ENCODE data around the gene FOXP1. TPM values are rescaled to one million over a fixed set of nuclear protein-coding genes. Genes with fewer than 3 reads are reported as not detected.
A peak's percentile ranks its signal among the peaks of the same experiment; 100 is the strongest.

Gene FOXP1
- total RNA-seq, 1 donor from 2014 or later = 110 TPM

- DNase-seq = no peak
- peaks cover 7% of the 10 kb centered on the region for H3K27me3 Mint-ChIP-seq
- H3K27ac Mint-ChIP-seq = no peak overlapping the region
- H3K9me3 Mint-ChIP-seq = peaks cover 11% of the 10 kb centered on the region
- H3K4me3 Mint-ChIP-seq = no peak overlapping the region
- H3K4me1 Mint-ChIP-seq = peaks cover 2% of the 10 kb centered on the region
- intact Hi-C loops (cut with micrococcal nuclease) = no loop called here
- peaks cover 2% of the 10 kb centered on the region for H3K36me3 Mint-ChIP-seq (ENCODE audit: low read depth)
Measured at GRCh38 chr3:71601811-71602210, 18.3 kb upstream of the FOXP1 start.

- Mint-ChIP-seq H3K4me3 (no peak overlapping the region), H3K4me1 (peaks cover 2% of the 10 kb centered on the region), H3K27ac (no peak overlapping the region), H3K36me3 (ENCODE audit: low read depth) (no peaks in the 10 kb centered on the region), H3K27me3 (peaks cover 1% of the 10 kb centered on the region), H3K9me3 (peaks cover under 1% of the 10 kb centered on the region)
- no peak for DNase-seq
- intact Hi-C loops (cut with micrococcal nuclease) = no loop called here
Measured at GRCh38 chr3:71600646-71601288, 17.2 kb upstream of the FOXP1 start.

GRCh38 chr3:71599416-71599815 lies 15.9 kb upstream of the FOXP1 start:
- H3K36me3 Mint-ChIP-seq (ENCODE audit: low read depth) = no peaks in the 10 kb centered on the region
- peaks cover 2% of the 10 kb centered on the region for H3K4me1 Mint-ChIP-seq
- H3K4me3 Mint-ChIP-seq = no peak overlapping the region
- no peaks in the 10 kb centered on the region for H3K9me3 Mint-ChIP-seq
- intact Hi-C loops (cut with micrococcal nuclease) = no loop called here
- H3K27me3 Mint-ChIP-seq = peaks cover 1% of the 10 kb centered on the region
- H3K27ac Mint-ChIP-seq = no peak overlapping the region
- DNase-seq = no peak

- H3K4me3 Mint-ChIP-seq = no peak overlapping the region
- peaks cover 2% of the 10 kb centered on the region for H3K4me1 Mint-ChIP-seq
- no peak overlapping the region for H3K27ac Mint-ChIP-seq
- DNase-seq = no peak
- no peaks in the 10 kb centered on the region for H3K9me3 Mint-ChIP-seq
- no peaks in the 10 kb centered on the region for H3K27me3 Mint-ChIP-seq
- intact Hi-C loops (cut with micrococcal nuclease) = no loop called here
- no peaks in the 10 kb centered on the region for H3K36me3 Mint-ChIP-seq (ENCODE audit: low read depth)
Measured at GRCh38 chr3:71598292-71598691, 14.8 kb upstream of the FOXP1 start.

GRCh38 chr3:71597286-71597685 lies 13.8 kb upstream of the FOXP1 start:
- H3K27ac Mint-ChIP-seq = no peak overlapping the region
- no peaks in the 10 kb centered on the region for H3K36me3 Mint-ChIP-seq (ENCODE audit: low read depth)
- DNase-seq = no peak
- no peaks in the 10 kb centered on the region for H3K9me3 Mint-ChIP-seq
- no peaks in the 10 kb centered on the region for H3K27me3 Mint-ChIP-seq
- intact Hi-C loops (cut with micrococcal nuclease) = no loop called here
- no peak overlapping the region for H3K4me3 Mint-ChIP-seq
- peaks cover 2% of the 10 kb centered on the region for H3K4me1 Mint-ChIP-seq

GRCh38 chr3:71593106-71593505 lies 9.6 kb upstream of the FOXP1 start:
- H3K9me3 Mint-ChIP-seq = no peaks in the 10 kb centered on the region
- intact Hi-C loops (cut with micrococcal nuclease) = no loop called here
- no peak overlapping the region for H3K27ac Mint-ChIP-seq
- H3K4me3 Mint-ChIP-seq = no peak overlapping the region
- no peaks in the 10 kb centered on the region for H3K27me3 Mint-ChIP-seq
- peaks cover under 1% of the 10 kb centered on the region for H3K4me1 Mint-ChIP-seq
- peaks cover 2% of the 10 kb centered on the region for H3K36me3 Mint-ChIP-seq (ENCODE audit: low read depth)
- DNase-seq = no peak

- Mint-ChIP-seq H3K4me3 (no peak overlapping the region), H3K27ac (no peak overlapping the region), H3K9me3 (no peaks in the 10 kb centered on the region), H3K36me3 (ENCODE audit: low read depth) (peaks cover 2% of the 10 kb centered on the region), H3K27me3 (no peaks in the 10 kb centered on the region), H3K4me1 (peaks cover 7% of the 10 kb centered on the region)
- DNase-seq = no peak
- intact Hi-C loops (cut with micrococcal nuclease) = no loop called here
Measured at GRCh38 chr3:71591101-71591500, 7.6 kb upstream of the FOXP1 start.

GRCh38 chr3:71589132-71589531 lies 5.6 kb upstream of the FOXP1 start:
- no peak overlapping the region for H3K27ac Mint-ChIP-seq
- H3K9me3 Mint-ChIP-seq = no peaks in the 10 kb centered on the region
- peaks cover 2% of the 10 kb centered on the region for H3K36me3 Mint-ChIP-seq (ENCODE audit: low read depth)
- no peak for DNase-seq
- intact Hi-C loops (cut with micrococcal nuclease) = loop anchor here (5.0 kb wide), 1 partner anchor 817 kb away; no protein-coding TSS in a partner anchor
- peaks cover 17% of the 10 kb centered on the region for H3K4me1 Mint-ChIP-seq
- no peaks in the 10 kb centered on the region for H3K27me3 Mint-ChIP-seq
- H3K4me3 Mint-ChIP-seq = no peak overlapping the region

- Mint-ChIP-seq H3K4me1 (peaks cover 20% of the 10 kb centered on the region), H3K27me3 (no peaks in the 10 kb centered on the region), H3K27ac (no peak overlapping the region), H3K36me3 (ENCODE audit: low read depth) (peaks cover 2% of the 10 kb centered on the region), H3K9me3 (no peaks in the 10 kb centered on the region), H3K4me3 (no peak overlapping the region)
- no peak for DNase-seq
- intact Hi-C loops (cut with micrococcal nuclease) = loop anchor here (2.0 to 5.0 kb wide), 2 partner anchors 816 to 1057 kb away; no protein-coding TSS in a partner anchor
Measured at GRCh38 chr3:71587958-71588357, 4.4 kb upstream of the FOXP1 start.

- Mint-ChIP-seq H3K9me3 (no peaks in the 10 kb centered on the region), H3K27me3 (no peaks in the 10 kb centered on the region), H3K36me3 (ENCODE audit: low read depth) (peaks cover 2% of the 10 kb centered on the region), H3K27ac (no peak overlapping the region), H3K4me1 (peaks cover 22% of the 10 kb centered on the region), H3K4me3 (no peak overlapping the region)
- DNase-seq = no peak
- intact Hi-C loops (cut with micrococcal nuclease) = loop anchor here (1.0 to 5.0 kb wide), 4 partner anchors 460 to 1056 kb away; no protein-coding TSS in a partner anchor
Measured at GRCh38 chr3:71586810-71587242, 3.3 kb upstream of the FOXP1 start.

- Mint-ChIP-seq H3K27me3 (peaks cover 1% of the 10 kb centered on the region), H3K27ac (no peak overlapping the region), H3K36me3 (ENCODE audit: low read depth) (peaks cover 2% of the 10 kb centered on the region), H3K4me1 (peaks cover 24% of the 10 kb centered on the region), H3K4me3 (no peak overlapping the region), H3K9me3 (no peaks in the 10 kb centered on the region)
- DNase-seq = peak; percentile 73
- intact Hi-C loops (cut with micrococcal nuclease) = loop anchor here (1.0 to 5.0 kb wide), 8 partner anchors 43 to 1055 kb away; no protein-coding TSS in a partner anchor
Measured at GRCh38 chr3:71585887-71586809, 2.6 kb upstream of the FOXP1 start.

- peak; percentile 67 for DNase-seq
- Mint-ChIP-seq H3K27me3 (peaks cover 9% of the 10 kb centered on the region), H3K4me3 (peak overlapping the region; percentile 89), H3K4me1 (peaks cover 31% of the 10 kb centered on the region), H3K9me3 (no peaks in the 10 kb centered on the region), H3K27ac (peak overlapping the region; percentile 95), H3K36me3 (ENCODE audit: low read depth) (peaks cover 2% of the 10 kb centered on the region)
- intact Hi-C loops (cut with micrococcal nuclease) = loop anchor here (2.0 to 5.0 kb wide), 5 partner anchors 42 to 813 kb away; no protein-coding TSS in a partner anchor
Measured at GRCh38 chr3:71585131-71585530, 1.6 kb upstream of the FOXP1 start.

GRCh38 chr3:71584394-71585011 lies 975 bp upstream of the FOXP1 start:
- peak; percentile 82 for DNase-seq
- Mint-ChIP-seq H3K4me1 (peaks cover 35% of the 10 kb centered on the region), H3K36me3 (ENCODE audit: low read depth) (no peaks in the 10 kb centered on the region), H3K27me3 (peaks cover 13% of the 10 kb centered on the region), H3K27ac (peak overlapping the region; percentile 95), H3K9me3 (no peaks in the 10 kb centered on the region), H3K4me3 (peak overlapping the region; percentile 89)
- intact Hi-C loops (cut with micrococcal nuclease) = loop anchor here (1.0 to 5.0 kb wide), 14 partner anchors 42 to 812 kb away; no protein-coding TSS in a partner anchor
